DOHH2 (cell line): ENCODE data around the gene TULP1.

Experiments
- CTCF ChIP-seq: fragments of 200-600 bp; sonication (generic); IDR thresholded peaks from one replicate; pipeline ENCODE4 v1.5.1; 2014; ENCODE audit warnings: antibody characterized with exemption, mild to moderate bottlenecking, low read depth, low read length; ENCODE audit not compliant: poor library complexity, severe bottlenecking
- EZH2phosphoT487 ChIP-seq: fragments of 200-600 bp; sonication (generic); IDR thresholded peaks from 2 replicates; pipeline ENCODE4 v1.6.1; 2017; ENCODE audit warnings: borderline replicate concordance, mild to moderate bottlenecking, antibody characterized with exemption, low read length, moderate library complexity, mixed read lengths

- TF ChIP-seq CTCF (no peak), EZH2phosphoT487 (no peak)
Measured at GRCh38 chr6:35553315-35553714, 40.6 kb upstream of the TULP1 start.
